HCT116 (cell line): ENCODE measurements around the gene IRGC. TPM values are rescaled to one million over a fixed set of nuclear protein-coding genes. Genes with fewer than 3 reads are reported as not detected.

Source experiments
- ATAC-seq: fragments of 200-7000 bp; cut with Tn5 transposase; 2 replicates; pipeline ENCODE4 v1.9.1; 2020; ENCODE audit warnings: mild to moderate bottlenecking, moderate library complexity
- BruUV-seq: library from RNA; stranded (reverse); fragments of 400-500 nt; replicated peaks from 2 replicates; lab custom pipeline; 2021; lab: Mats Ljungman, UMichigan
- CTCF ChIA-PET: fragments of 300-600 bp; sonication (Branson Sonifier 250); formaldehyde crosslinking; loops from one replicate; lab custom pipeline; 2021; ENCODE audit warnings: antibody characterized with exemption; lab: Charles Lee
- POLR2A ChIA-PET: fragments of 300-600, 350-600 bp; sonication (Branson Sonifier 250); formaldehyde crosslinking; loops from one replicate; lab custom pipeline; 2021; ENCODE audit warnings: antibody characterized with exemption; lab: Charles Lee
- RAD21 ChIA-PET, 2 experiments: fragments of 300-600 bp; sonication (Branson Sonifier 250); formaldehyde crosslinking; loops; one replicate each; lab custom pipeline; 2023; ENCODE audit warnings: low total read pairs in 2 of 2; ENCODE audit not compliant: uncharacterized antibody in 2 of 2, unreplicated experiment in 2 of 2, low non-redundant PET in 1 of 2; lab: Charles Lee
- DNase-seq: peaks from one replicate; pipeline ENCODE4 v3.0.0-alpha.2; 2010; ENCODE audit warnings: low read depth, low spot score
- H2AFZ ChIP-seq: fragments of 200-600 bp; shearing (Covaris generic), sonication (generic); 2 replicates; pipeline ENCODE4 v1.6.1; 2017; ENCODE audit warnings: low read depth, mixed run types, mixed read lengths, antibody characterized with exemption, low read length; ENCODE audit not compliant: poor library complexity, severe bottlenecking
- H3K27ac ChIP-seq: 2 replicates; pipeline ENCODE4 v1.5.1; 2012; ENCODE audit warnings: low read depth, low read length
- H3K27me3 ChIP-seq: fragments of 200-600 bp; sonication (generic); 2 replicates; pipeline ENCODE4 v1.6.1; 2016; ENCODE audit warnings: mixed run types, low read length, mixed read lengths; ENCODE audit not compliant: insufficient read depth
- H3K36me3 ChIP-seq, 2 experiments: fragments of 200-500 bp in 1 of 2; fragments of 200-600 bp in 1 of 2; sonication (Bioruptor generic) in 1 of 2; sonication (generic) in 1 of 2; 2 replicates each; pipeline versions ENCODE4 v1.5.1 to v1.6.1; 2014 to 2016; ENCODE audit warnings: low read length in 2 of 2, inconsistent platforms in 1 of 2, mixed read lengths in 1 of 2, mixed run types in 1 of 2; ENCODE audit not compliant: insufficient read depth in 2 of 2, control insufficient read depth in 1 of 2
- H3K4me1 ChIP-seq, 2 experiments: fragments of 200-600 bp in 1 of 2; sonication (generic) in 1 of 2; 2 replicates each; pipeline versions ENCODE4 v1.5.1 to v1.6.1; 2012 to 2017; ENCODE audit warnings: low read length in 2 of 2, inconsistent platforms in 1 of 2, mild to moderate bottlenecking in 1 of 2, mixed read lengths in 1 of 2, mixed run types in 1 of 2, moderate library complexity in 1 of 2; ENCODE audit not compliant: insufficient read depth in 2 of 2, control insufficient read depth in 1 of 2
- H3K4me2 ChIP-seq: fragments of 200-600 bp; sonication (generic); 2 replicates; pipeline ENCODE4 v1.6.1; 2017; ENCODE audit warnings: mixed run types, low read length, mixed read lengths
- H3K4me3 ChIP-seq, 2 experiments: fragments of 200-600 bp in 1 of 2; sonication (generic) in 1 of 2; replicated peaks in 1 of 2; 2 replicates each; pipeline ENCODE4 v1.5.1; 2011 to 2016; ENCODE audit warnings: low read length in 2 of 2, control low read depth in 1 of 2, low read depth in 1 of 2, mild to moderate bottlenecking in 1 of 2, mixed read lengths in 1 of 2, mixed run types in 1 of 2
- H3K79me2 ChIP-seq: fragments of 200-600 bp; sonication (generic); 2 replicates; pipeline ENCODE4 v1.6.1; 2017; ENCODE audit warnings: mild to moderate bottlenecking, mixed run types, low read length, moderate library complexity, mixed read lengths; ENCODE audit not compliant: insufficient read depth
- H3K9ac ChIP-seq: fragments of 200-600 bp; sonication (generic); 2 replicates; pipeline ENCODE4 v1.6.1; 2016; ENCODE audit warnings: low read length, mixed read lengths
- H3K9me2 ChIP-seq: fragments of 200-600 bp; sonication (generic), shearing (Covaris generic); 2 replicates; pipeline ENCODE4 v1.6.1; 2017; ENCODE audit warnings: mixed run types, mild to moderate bottlenecking, moderate library complexity; ENCODE audit not compliant: insufficient read depth
- H3K9me3 ChIP-seq, 2 experiments: fragments of 200-500 bp in 1 of 2; fragments of 200-600 bp in 1 of 2; sonication (Bioruptor generic) in 1 of 2; sonication (generic) in 1 of 2; 2 replicates each; pipeline ENCODE4 v1.6.1; 2014 to 2017; ENCODE audit warnings: low read length in 2 of 2, mixed read lengths in 2 of 2, inconsistent platforms in 1 of 2, low read depth in 1 of 2, mild to moderate bottlenecking in 1 of 2, mixed run types in 1 of 2, moderate library complexity in 1 of 2; ENCODE audit not compliant: control insufficient read depth in 1 of 2, insufficient read depth in 1 of 2
- H4K20me1 ChIP-seq: fragments of 200-600 bp; sonication (generic), shearing (Covaris generic); 2 replicates; pipeline ENCODE4 v1.6.1; 2017; ENCODE audit warnings: mixed run types, mild to moderate bottlenecking, moderate library complexity; ENCODE audit not compliant: insufficient read depth
- ATF3 ChIP-seq: IDR thresholded peaks from 2 replicates; pipeline ENCODE4 v1.6.1; 2012
- CBX3 ChIP-seq: IDR thresholded peaks from 2 replicates; pipeline ENCODE4 v1.6.1; 2012; ENCODE audit warnings: low read depth
- CEBPB ChIP-seq: IDR thresholded peaks from 2 replicates; pipeline ENCODE4 v1.6.1; 2012; ENCODE audit warnings: low read depth
- EGR1 ChIP-seq: IDR thresholded peaks from 2 replicates; pipeline ENCODE4 v1.6.1; 2012; ENCODE audit warnings: low read depth
- ELF1 ChIP-seq: IDR thresholded peaks from 2 replicates; pipeline ENCODE4 v1.6.1; 2012; ENCODE audit warnings: low read depth, borderline replicate concordance
- EZH2 ChIP-seq: fragments of 200-600 bp; sonication (generic); IDR thresholded peaks from 2 replicates; pipeline ENCODE4 v1.6.1; 2017; ENCODE audit warnings: antibody characterized with exemption, mixed run types
- EZH2phosphoT487 ChIP-seq: fragments of 200-600 bp; IDR thresholded peaks from 2 replicates; pipeline ENCODE4 v1.6.1; 2018; ENCODE audit warnings: antibody characterized with exemption, borderline replicate concordance
- FOSL1 ChIP-seq: IDR thresholded peaks from 2 replicates; pipeline ENCODE4 v1.6.1; 2012; ENCODE audit warnings: low read depth
- POLR2A ChIP-seq: IDR thresholded peaks from 2 replicates; pipeline ENCODE4 v1.7.0; 2011; ENCODE audit warnings: borderline replicate concordance; ENCODE audit not compliant: insufficient read depth, insufficient read length; ENCODE audit errors: extremely low read depth
- POLR2AphosphoS5 ChIP-seq: IDR thresholded peaks from 2 replicates; pipeline ENCODE4 v1.6.1; 2011; ENCODE audit warnings: mild to moderate bottlenecking, low read depth, low read length, moderate library complexity
- SIN3A ChIP-seq: IDR thresholded peaks from 2 replicates; pipeline ENCODE4 v1.6.1; 2012; ENCODE audit warnings: low read depth
- SP1 ChIP-seq: IDR thresholded peaks from 2 replicates; pipeline ENCODE4 v1.6.1; 2012; ENCODE audit warnings: low read depth
- ZFX ChIP-seq: fragments of 450-650 bp; IDR thresholded peaks from 2 replicates; pipeline ENCODE4 v1.6.1; 2017
- ZNF274 ChIP-seq: fragments of 200-500 bp; sonication (Bioruptor generic); IDR thresholded peaks from 2 replicates; pipeline ENCODE4 v1.6.1; 2014; ENCODE audit warnings: mild to moderate bottlenecking, low read depth, low read length, inconsistent platforms
- intact Hi-C: fragments of 100-400 bp; cut with micrococcal nuclease; formaldehyde crosslinking; loops from 2 replicates; pipeline ENCODE4 v1.10.0; 2022
- total RNA-seq: library from RNA; stranded (reverse); gene quantifications from one replicate; pipeline ENCODE4 v1.2.1, GENCODE V29; 2021; ENCODE audit not compliant: unreplicated experiment
- TF ChIP-seq, protein P1 (sequence below), 3 experiments: fragments of 200-600 bp in 1 of 3; sonication (generic) in 1 of 3; IDR thresholded peaks in 2 of 3; conservative IDR thresholded peaks in 1 of 3; 2 replicates each; pipeline ENCODE4 v1.5.1; 2012 to 2017; ENCODE audit warnings: low read depth in 2 of 3, low read length in 2 of 3, antibody characterized with exemption in 1 of 3, borderline replicate concordance in 1 of 3, control low read depth in 1 of 3, mild to moderate bottlenecking in 1 of 3, mixed read lengths in 1 of 3, mixed run types in 1 of 3, moderate library complexity in 1 of 3; ENCODE audit not compliant: insufficient read depth in 1 of 3
- TF ChIP-seq, protein P2 (sequence below): IDR thresholded peaks from 2 replicates; pipeline ENCODE4 v1.6.1; 2012

Gene IRGC
- total RNA-seq, 1 experiment from 2014 or later: not detected

DNA sequence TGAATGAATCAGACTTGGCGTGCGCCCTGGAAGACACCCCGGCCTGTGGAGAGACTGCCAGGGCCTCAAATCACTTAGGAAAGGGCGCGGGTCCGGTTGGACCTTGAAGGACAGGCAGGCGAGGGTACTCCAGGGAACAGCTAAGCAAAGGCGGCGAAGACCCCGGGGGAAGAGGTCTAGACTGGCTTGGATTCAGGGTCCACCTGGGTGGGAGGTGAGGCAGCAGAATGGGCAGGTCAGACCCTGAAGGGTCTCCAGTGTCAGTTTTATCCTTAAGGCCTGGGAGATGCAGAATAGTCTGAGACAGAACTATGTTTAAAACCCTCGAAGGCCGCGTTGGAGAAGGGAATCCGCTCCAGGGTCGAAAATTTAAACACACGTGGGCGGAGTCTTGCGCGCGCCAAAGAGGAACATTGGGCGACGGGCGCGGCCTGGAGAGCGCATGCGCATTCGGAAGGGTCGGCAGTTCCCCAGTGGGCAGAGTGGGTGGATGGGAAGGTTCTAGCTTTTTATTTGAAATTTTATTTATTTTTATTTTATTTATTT, 39.5 kb downstream of the IRGC start:
- TF ChIP-seq EZH2 (no peak), EZH2phosphoT487 (no peak), ATF3 (no peak), SIN3A (peak; percentile 74; the same call in 1 of the 2 replicates), ZNF274 (no peak), ELF1 (no peak), POLR2A (peak; percentile 93), CEBPB (no peak), SP1 (0 out of 2 replicates have a peak, but pooled peaks have one; percentile 9), EGR1 (peak; percentile 78), CBX3 (peak; percentile 5; the same call in 1 of the 2 replicates), POLR2AphosphoS5 (peak; percentile 84), ZFX (peak; percentile 67), FOSL1 (no peak)
- TF ChIP-seq, protein P1, sequence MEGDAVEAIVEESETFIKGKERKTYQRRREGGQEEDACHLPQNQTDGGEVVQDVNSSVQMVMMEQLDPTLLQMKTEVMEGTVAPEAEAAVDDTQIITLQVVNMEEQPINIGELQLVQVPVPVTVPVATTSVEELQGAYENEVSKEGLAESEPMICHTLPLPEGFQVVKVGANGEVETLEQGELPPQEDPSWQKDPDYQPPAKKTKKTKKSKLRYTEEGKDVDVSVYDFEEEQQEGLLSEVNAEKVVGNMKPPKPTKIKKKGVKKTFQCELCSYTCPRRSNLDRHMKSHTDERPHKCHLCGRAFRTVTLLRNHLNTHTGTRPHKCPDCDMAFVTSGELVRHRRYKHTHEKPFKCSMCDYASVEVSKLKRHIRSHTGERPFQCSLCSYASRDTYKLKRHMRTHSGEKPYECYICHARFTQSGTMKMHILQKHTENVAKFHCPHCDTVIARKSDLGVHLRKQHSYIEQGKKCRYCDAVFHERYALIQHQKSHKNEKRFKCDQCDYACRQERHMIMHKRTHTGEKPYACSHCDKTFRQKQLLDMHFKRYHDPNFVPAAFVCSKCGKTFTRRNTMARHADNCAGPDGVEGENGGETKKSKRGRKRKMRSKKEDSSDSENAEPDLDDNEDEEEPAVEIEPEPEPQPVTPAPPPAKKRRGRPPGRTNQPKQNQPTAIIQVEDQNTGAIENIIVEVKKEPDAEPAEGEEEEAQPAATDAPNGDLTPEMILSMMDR (IDR thresholded peaks at IDR 0.05 in 2 of 3, conservative IDR thresholded peaks at IDR 0.05 in 1 of 3; ENCODE audit: borderline replicate concordance in 1 of 3, insufficient read depth in 1 of 3, low read depth in 2 of 3, low read length in 2 of 3): no peak
- TF ChIP-seq, protein P2, sequence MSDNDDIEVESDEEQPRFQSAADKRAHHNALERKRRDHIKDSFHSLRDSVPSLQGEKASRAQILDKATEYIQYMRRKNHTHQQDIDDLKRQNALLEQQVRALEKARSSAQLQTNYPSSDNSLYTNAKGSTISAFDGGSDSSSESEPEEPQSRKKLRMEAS: peak; percentile 67
- peak overlapping the region; percentile 79 to 86 for H3K4me3 ChIP-seq
- peak overlapping the region; percentile 98 for H3K27ac ChIP-seq
- peaks cover 5 to 10% of the 10 kb centered on the region in 2 experiments for H3K36me3 ChIP-seq
- ATAC-seq: peak; percentile 23
- H3K27me3 ChIP-seq: no peaks in the 10 kb centered on the region
- H2AFZ ChIP-seq: no peak overlapping the region
- H3K4me2 ChIP-seq: peak overlapping the region; percentile 81
- ChIA-PET CTCF (interaction anchor here (0.9 to 6.5 kb wide), 4 partner anchors 10 to 161 kb away, joined by 3 to 46 read pairs (median 11); no protein-coding TSS in a partner anchor), POLR2A (interaction anchor here (0.8 to 6.0 kb wide), 7 partner anchors 10 to 87 kb away, joined by 3 to 60 read pairs (median 3); partner anchors contain the start of gene KCNN4), RAD21 (interaction anchor here in 1 of 2 experiments (0.8 to 0.9 kb wide), 2 partner anchors 10 to 25 kb away, joined by 3 read pairs; partner anchors contain the start of gene KCNN4)
- H3K9me3 ChIP-seq: no peaks in the 10 kb centered on the region
- TSS peak; percentile 90 for BruUV-seq
- peaks cover 51% of the 10 kb centered on the region for H3K79me2 ChIP-seq
- H3K9me2 ChIP-seq: no peaks in the 10 kb centered on the region
- intact Hi-C loops: loop anchor here (5.0 kb wide), 1 partner anchor 197 kb away; the partner anchor contains the start of gene ZNF221
- DNase-seq: no peak
- H3K9ac ChIP-seq: peak overlapping the region; percentile 100
- H4K20me1 ChIP-seq: no peaks in the 10 kb centered on the region
- peaks cover 52 to 81% of the 10 kb centered on the region in 2 experiments for H3K4me1 ChIP-seq
